IPS-18a (cell line): ENCODE results near the gene OBSCN.

Experiments
- H3K27ac ChIP-seq: one replicate; pipeline ENCODE4 v1.5.1; 2013; ENCODE audit warnings: low read length
- H3K27me3 ChIP-seq: one replicate; pipeline ENCODE4 v1.6.1; 2013; ENCODE audit warnings: mild to moderate bottlenecking, low read length; ENCODE audit not compliant: control insufficient read depth, insufficient read depth
- H3K36me3 ChIP-seq: one replicate; pipeline ENCODE4 v1.6.1; 2013; ENCODE audit warnings: low read depth, low read length; ENCODE audit not compliant: control insufficient read depth
- H3K4me1 ChIP-seq: one replicate; pipeline ENCODE4 v1.6.1; 2013; ENCODE audit warnings: low read depth, low read length; ENCODE audit not compliant: control insufficient read depth
- H3K4me3 ChIP-seq: one replicate; pipeline ENCODE4 v1.5.1; 2013; ENCODE audit warnings: low read length
- H3K9ac ChIP-seq: one replicate; pipeline ENCODE4 v1.6.1; 2013; ENCODE audit warnings: mild to moderate bottlenecking, low read length, moderate library complexity
- H3K9me3 ChIP-seq: one replicate; pipeline ENCODE4 v1.6.1; 2013; ENCODE audit warnings: low read depth, low read length; ENCODE audit not compliant: control insufficient read depth

Gene OBSCN

DNA sequence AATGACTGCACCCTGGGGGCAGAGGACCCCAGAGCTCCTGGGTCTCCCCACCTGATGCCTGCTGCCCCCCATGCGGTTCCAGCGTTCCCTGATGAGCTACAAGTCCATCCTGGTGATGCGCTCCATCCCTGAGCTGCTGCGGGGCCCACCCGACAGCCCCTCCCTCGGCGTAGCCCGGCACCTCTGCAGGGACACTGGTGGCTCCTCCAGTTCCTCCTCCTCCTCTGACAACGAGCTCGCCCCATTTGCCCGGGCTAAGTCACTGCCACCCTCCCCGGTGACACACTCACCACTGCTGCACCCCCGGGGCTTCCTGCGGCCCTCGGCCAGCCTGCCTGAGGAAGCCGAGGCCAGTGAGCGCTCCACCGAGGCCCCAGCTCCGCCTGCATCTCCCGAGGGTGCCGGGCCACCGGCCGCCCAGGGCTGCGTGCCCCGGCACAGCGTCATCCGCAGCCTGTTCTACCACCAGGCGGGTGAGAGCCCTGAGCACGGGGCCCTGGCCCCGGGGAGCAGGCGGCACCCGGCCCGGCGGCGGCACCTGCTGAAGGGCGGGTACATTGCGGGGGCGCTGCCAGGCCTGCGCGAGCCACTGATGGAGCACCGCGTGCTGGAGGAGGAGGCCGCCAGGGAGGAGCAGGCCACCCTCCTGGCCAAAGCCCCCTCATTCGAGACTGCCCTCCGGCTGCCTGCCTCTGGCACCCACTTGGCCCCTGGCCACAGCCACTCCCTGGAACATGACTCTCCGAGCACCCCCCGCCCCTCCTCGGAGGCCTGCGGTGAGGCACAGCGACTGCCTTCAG is 163.3 kb downstream of the OBSCN start:
- H3K36me3 ChIP-seq: no peaks in the 10 kb centered on the region
- H3K9ac ChIP-seq: no peak overlapping the region

DNA sequence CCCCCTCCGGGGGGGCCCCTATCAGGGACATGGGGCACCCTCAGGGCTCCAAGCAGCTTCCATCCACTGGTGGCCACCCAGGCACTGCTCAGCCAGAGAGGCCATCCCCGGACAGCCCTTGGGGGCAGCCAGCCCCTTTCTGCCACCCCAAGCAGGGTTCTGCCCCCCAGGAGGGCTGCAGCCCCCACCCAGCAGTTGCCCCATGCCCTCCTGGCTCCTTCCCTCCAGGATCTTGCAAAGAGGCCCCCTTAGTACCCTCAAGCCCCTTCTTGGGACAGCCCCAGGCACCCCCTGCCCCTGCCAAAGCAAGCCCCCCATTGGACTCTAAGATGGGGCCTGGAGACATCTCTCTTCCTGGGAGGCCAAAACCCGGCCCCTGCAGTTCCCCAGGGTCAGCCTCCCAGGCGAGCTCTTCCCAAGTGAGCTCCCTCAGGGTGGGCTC is 163.9 kb downstream of the OBSCN start:
- Histone ChIP-seq H3K9ac (no peak overlapping the region), H3K36me3 (no peaks in the 10 kb centered on the region), H3K9me3 (no peaks in the 10 kb centered on the region), H3K4me1 (no peaks in the 10 kb centered on the region), H3K27me3 (no peaks in the 10 kb centered on the region), H3K27ac (no peak overlapping the region), H3K4me3 (no peak overlapping the region)

More for the DNA sequence above, 163.3 kb downstream of the OBSCN start:
- Histone ChIP-seq H3K4me3 (no peak overlapping the region), H3K27ac (no peak overlapping the region), H3K9me3 (no peaks in the 10 kb centered on the region), H3K4me1 (no peaks in the 10 kb centered on the region), H3K27me3 (no peaks in the 10 kb centered on the region)

- H3K9ac ChIP-seq: no peak overlapping the region
- H3K4me1 ChIP-seq: no peaks in the 10 kb centered on the region
- no peaks in the 10 kb centered on the region for H3K36me3 ChIP-seq
- peaks cover under 1% of the 10 kb centered on the region for H3K27me3 ChIP-seq
- H3K9me3 ChIP-seq: no peaks in the 10 kb centered on the region
- H3K4me3 ChIP-seq: no peak overlapping the region
- H3K27ac ChIP-seq: no peak overlapping the region
Observed at GRCh38 chr1:228372183-228373003, 164.5 kb downstream of the OBSCN start.

DNA sequence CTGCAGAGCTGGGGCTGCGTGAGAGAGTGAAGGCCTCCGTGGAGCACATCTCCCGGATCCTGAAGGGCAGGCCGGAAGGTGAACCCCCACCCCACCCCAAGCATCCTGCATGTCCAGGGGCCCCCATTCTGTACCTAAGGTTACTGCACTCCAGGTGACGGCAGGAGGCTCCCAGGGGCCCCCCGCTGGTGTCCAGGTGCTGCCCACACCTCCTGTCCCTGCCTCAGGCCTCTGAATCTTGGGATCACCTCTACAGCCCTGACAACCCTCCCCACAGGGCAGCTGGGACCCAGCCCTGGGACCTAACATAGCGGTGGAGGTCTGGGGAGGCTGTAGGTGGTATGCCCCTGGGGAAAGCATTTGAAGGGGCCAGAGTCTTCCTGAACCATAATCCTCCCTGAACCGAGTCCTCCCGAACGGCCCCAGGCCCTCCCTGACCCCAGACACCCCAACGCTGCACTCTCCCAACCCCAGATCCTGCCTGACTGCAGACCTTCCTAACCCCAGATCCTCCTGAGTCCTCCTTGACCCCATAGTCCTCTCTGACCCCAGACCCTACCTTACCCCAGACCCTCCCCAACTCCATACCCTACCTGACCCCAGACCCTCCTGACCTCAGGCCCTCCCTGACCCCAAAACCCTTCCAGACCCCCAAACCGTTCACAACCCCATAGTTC is 165.3 kb downstream of the OBSCN start:
- no peak overlapping the region for H3K4me3 ChIP-seq
- no peak overlapping the region for H3K9ac ChIP-seq
- H3K4me1 ChIP-seq: no peaks in the 10 kb centered on the region
- no peaks in the 10 kb centered on the region for H3K36me3 ChIP-seq
- peaks cover 6% of the 10 kb centered on the region for H3K27me3 ChIP-seq
- H3K27ac ChIP-seq: no peak overlapping the region
- no peaks in the 10 kb centered on the region for H3K9me3 ChIP-seq

GRCh38 chr1:228373681-228374571 is 166.1 kb downstream of the OBSCN start:
- H3K27me3 ChIP-seq: peaks cover 9% of the 10 kb centered on the region
- H3K27ac ChIP-seq: no peak overlapping the region

GRCh38 chr1:228374711-228375577 is 167.1 kb downstream of the OBSCN start:
- Histone ChIP-seq H3K9me3 (no peaks in the 10 kb centered on the region), H3K27ac (no peak overlapping the region), H3K9ac (no peak overlapping the region), H3K4me1 (peaks cover 5% of the 10 kb centered on the region), H3K4me3 (no peak overlapping the region), H3K27me3 (peaks cover 19% of the 10 kb centered on the region), H3K36me3 (no peaks in the 10 kb centered on the region)

More at GRCh38 chr1:228373681-228374571, 166.1 kb downstream of the OBSCN start:
- Histone ChIP-seq H3K4me3 (no peak overlapping the region), H3K36me3 (no peaks in the 10 kb centered on the region), H3K9me3 (no peaks in the 10 kb centered on the region), H3K9ac (no peak overlapping the region), H3K4me1 (no peaks in the 10 kb centered on the region)

DNA sequence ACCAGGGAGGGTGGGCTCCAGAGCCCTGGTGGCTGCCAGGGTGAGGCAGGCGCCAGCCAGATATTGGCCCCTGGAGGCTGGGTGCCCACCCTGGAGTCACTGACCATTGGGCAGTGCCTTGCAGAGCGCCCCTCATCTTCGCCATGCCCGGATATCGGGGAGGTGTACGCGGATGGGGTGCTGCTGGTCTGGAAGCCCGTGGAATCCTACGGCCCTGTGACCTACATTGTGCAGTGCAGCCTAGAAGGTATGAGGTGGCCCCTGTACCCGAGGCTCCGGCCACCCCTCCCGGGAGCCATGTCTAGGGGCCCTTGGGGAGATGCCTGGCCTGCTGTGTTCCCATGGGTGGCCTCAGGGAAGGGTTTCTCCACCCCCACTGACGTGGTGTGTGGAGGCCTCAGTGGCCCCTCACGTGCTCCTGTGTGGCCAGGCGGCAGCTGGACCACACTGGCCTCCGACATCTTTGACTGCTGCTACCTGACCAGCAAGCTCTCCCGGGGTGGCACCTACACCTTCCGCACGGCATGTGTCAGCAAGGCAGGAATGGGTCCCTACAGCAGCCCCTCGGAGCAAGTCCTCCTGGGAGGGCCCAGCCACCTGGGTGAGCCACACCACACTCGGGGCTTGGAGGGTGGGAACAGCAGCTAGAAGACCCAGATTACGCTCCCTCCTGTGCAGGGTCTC is 167.9 kb downstream of the OBSCN start:
- H3K4me1 ChIP-seq: peaks cover 5% of the 10 kb centered on the region
- H3K9me3 ChIP-seq: no peaks in the 10 kb centered on the region
- H3K27ac ChIP-seq: no peak overlapping the region
- H3K27me3 ChIP-seq: peaks cover 27% of the 10 kb centered on the region
- no peaks in the 10 kb centered on the region for H3K36me3 ChIP-seq
- no peak overlapping the region for H3K4me3 ChIP-seq
- no peak overlapping the region for H3K9ac ChIP-seq

DNA sequence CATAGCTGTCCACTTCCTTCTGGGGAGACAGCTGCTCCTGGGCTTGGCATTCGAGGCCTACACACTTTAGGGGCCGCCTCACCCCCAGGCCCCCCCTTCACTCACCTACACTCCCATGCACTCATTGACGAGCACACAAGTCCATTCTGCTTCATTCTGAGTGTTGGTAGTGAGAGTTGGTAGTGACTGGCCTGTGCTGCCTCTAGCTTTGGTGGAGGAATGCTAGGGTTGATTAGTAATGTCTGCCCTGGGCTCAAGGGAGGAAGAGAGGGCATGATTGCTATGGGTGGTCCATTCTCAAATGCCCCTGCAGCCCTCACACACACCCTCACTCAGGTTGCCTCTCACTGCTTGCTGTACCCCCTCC is 168.4 kb downstream of the OBSCN start:
- H3K9me3 ChIP-seq: no peaks in the 10 kb centered on the region
- H3K27me3 ChIP-seq: peaks cover 32% of the 10 kb centered on the region
- H3K9ac ChIP-seq: no peak overlapping the region

DNA sequence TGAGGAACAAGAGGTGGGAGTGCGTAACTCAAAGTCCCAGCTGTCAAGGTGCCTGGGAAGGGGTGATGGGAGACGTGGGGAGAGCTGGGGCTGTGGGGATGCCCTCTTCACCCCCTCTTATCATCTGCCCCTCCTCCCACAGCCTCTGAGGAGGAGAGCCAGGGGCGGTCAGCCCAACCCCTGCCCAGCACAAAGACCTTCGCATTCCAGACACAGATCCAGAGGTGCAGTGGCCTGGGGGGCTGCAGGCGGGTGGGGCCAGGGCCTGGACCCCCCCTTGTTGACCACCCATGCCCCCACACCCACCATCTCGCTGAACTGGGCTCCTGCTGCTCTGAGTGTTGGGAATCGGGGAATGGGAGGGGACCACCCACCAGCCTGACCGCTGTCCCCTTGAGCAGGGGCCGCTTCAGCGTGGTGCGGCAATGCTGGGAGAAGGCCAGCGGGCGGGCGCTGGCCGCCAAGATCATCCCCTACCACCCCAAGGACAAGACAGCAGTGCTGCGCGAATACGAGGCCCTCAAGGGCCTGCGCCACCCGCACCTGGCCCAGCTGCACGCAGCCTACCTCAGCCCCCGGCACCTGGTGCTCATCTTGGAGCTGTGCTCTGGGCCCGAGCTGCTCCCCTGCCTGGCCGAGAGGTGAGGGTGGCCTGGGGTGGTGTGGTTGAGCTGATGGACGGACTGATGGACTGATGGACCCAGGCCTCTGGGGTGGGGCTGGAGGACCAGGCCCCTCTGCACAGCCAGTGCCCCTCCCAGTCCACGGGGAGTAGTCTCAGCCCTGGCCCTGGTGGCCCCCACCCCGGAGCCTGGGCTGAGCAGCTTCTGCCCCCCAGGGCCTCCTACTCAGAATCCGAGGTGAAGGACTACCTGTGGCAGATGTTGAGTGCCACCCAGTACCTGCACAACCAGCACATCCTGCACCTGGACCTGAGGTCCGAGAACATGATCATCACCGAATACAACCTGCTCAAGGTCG is 169.1 kb downstream of the OBSCN start:
- peaks cover 5% of the 10 kb centered on the region for H3K4me1 ChIP-seq
- no peak overlapping the region for H3K4me3 ChIP-seq
- no peak overlapping the region for H3K9ac ChIP-seq
- no peaks in the 10 kb centered on the region for H3K9me3 ChIP-seq
- peaks cover 36% of the 10 kb centered on the region for H3K27me3 ChIP-seq
- H3K36me3 ChIP-seq: no peaks in the 10 kb centered on the region
- no peak overlapping the region for H3K27ac ChIP-seq

More for the DNA sequence above, 168.4 kb downstream of the OBSCN start:
- Histone ChIP-seq H3K4me1 (peaks cover 5% of the 10 kb centered on the region), H3K36me3 (no peaks in the 10 kb centered on the region), H3K27ac (no peak overlapping the region), H3K4me3 (no peak overlapping the region)
